ENCODE results near the gene TEX35. TPM values are rescaled to one million over a fixed set of nuclear protein-coding genes. Genes with fewer than 3 reads are reported as not detected.

The TEX35 gene
- under 1 TPM in 4 of 8 experiments, not detected in 4; 0.14 to 0.66 (median 0.29) TPM for total RNA-seq

GRCh38 chr1:178512566-178513277 lies at the start of gene TEX35:
Gene TEX35, plus strand, starts transcription at chr1:178513109. Its CDS starts 80 bp downstream, at chr1:178513189.
- in situ Hi-C loops (cut with MboI; ENCODE audit: low pct_unique_long_range_greater_than_20kb in 2 of 9, low sequenced_read_pairs in 9 of 9, unreplicated experiment in 9 of 9), result loop anchor here in 3 of 9 experiments (10.0 to 25.0 kb wide), 2 partner anchors 175 to 208 kb away; no protein-coding TSS in a partner anchor
- no peak for ATAC-seq (replicated peaks in 6 of 8)
- no peak within 1 kb of the TSS for H3K27ac ChIP-seq
- 79 to 98% (median 88%) methylated on average over 2 to 15 of the region's 19 CpGs; no CpG with 5 or more reads in 5 of the 10 experiments for WGBS, 10 experiments
- no peak within 1 kb of the TSS for H3K4me3 ChIP-seq
- no peaks in the 10 kb centered on the region for H3K4me1 ChIP-seq (replicated peaks in 1 of 2)

- WGBS, 10 experiments, result 67 to 100% (median 83%) methylated on average over 1 of the region's 1 CpG; no CpG with 5 or more reads in 3 of the 10 experiments
- no peak for ATAC-seq (replicated peaks in 6 of 8)
- no peak overlapping the region for H3K4me3 ChIP-seq
- no peak overlapping the region for H3K27ac ChIP-seq
- peaks cover 0 to 11% of the 10 kb centered on the region in 2 donors for H3K4me1 ChIP-seq (replicated peaks in 1 of 2)
- in situ Hi-C loops (cut with MboI; ENCODE audit: low pct_unique_long_range_greater_than_20kb in 2 of 9, low sequenced_read_pairs in 9 of 9, unreplicated experiment in 9 of 9), result no loop called here
These were observed 48.8 kb upstream of the TEX35 start for GRCh38 chr1:178464141-178464540.

GRCh38 chr1:178464566-178464965 lies 48.3 kb upstream of the TEX35 start:
- Histone ChIP-seq H3K27ac (no peak overlapping the region), H3K4me3 (no peak overlapping the region), H3K4me1 (replicated peaks in 1 of 2) (peaks cover 0 to 11% of the 10 kb centered on the region in 2 donors)
- no peak for ATAC-seq (replicated peaks in 6 of 8)
- in situ Hi-C loops (cut with MboI; ENCODE audit: low pct_unique_long_range_greater_than_20kb in 2 of 9, low sequenced_read_pairs in 9 of 9, unreplicated experiment in 9 of 9), result no loop called here

- Histone ChIP-seq H3K4me3 (no peak overlapping the region), H3K27ac (no peak overlapping the region), H3K4me1 (replicated peaks in 1 of 2) (peaks cover 0 to 11% of the 10 kb centered on the region in 2 donors)
- in situ Hi-C loops (cut with MboI; ENCODE audit: low pct_unique_long_range_greater_than_20kb in 2 of 9, low sequenced_read_pairs in 9 of 9, unreplicated experiment in 9 of 9), result no loop called here
- ATAC-seq (replicated peaks in 6 of 8), result peak in 2 of 8 experiments; percentile 4 to 62
These were observed 47.9 kb upstream of the TEX35 start for GRCh38 chr1:178465011-178465410.

- no peak for ATAC-seq (replicated peaks in 6 of 8)
- in situ Hi-C loops (cut with MboI; ENCODE audit: low pct_unique_long_range_greater_than_20kb in 2 of 9, low sequenced_read_pairs in 9 of 9, unreplicated experiment in 9 of 9), result no loop called here
- Histone ChIP-seq H3K27ac (no peak overlapping the region), H3K4me1 (replicated peaks in 1 of 2) (no peaks in the 10 kb centered on the region), H3K4me3 (no peak overlapping the region)
These were observed 45.1 kb upstream of the TEX35 start for GRCh38 chr1:178467837-178468236.

- no peaks in the 10 kb centered on the region for H3K4me1 ChIP-seq (replicated peaks in 1 of 2)
- no peak overlapping the region for H3K27ac ChIP-seq
- no peak overlapping the region for H3K4me3 ChIP-seq
- ATAC-seq (replicated peaks in 6 of 8), result peak in 1 of 8 experiments; percentile 74
- in situ Hi-C loops (cut with MboI; ENCODE audit: low pct_unique_long_range_greater_than_20kb in 2 of 9, low sequenced_read_pairs in 9 of 9, unreplicated experiment in 9 of 9), result no loop called here
- WGBS, 10 experiments, result 54 to 98% (median 90%) methylated on average over 1 to 5 of the region's 5 CpGs
These were observed 42.4 kb upstream of the TEX35 start for GRCh38 chr1:178470411-178470960.

GRCh38 chr1:178472531-178472930 lies 40.4 kb upstream of the TEX35 start:
- H3K27ac ChIP-seq, result no peak overlapping the region
- no peak for ATAC-seq (replicated peaks in 6 of 8)
- no peak overlapping the region for H3K4me3 ChIP-seq
- in situ Hi-C loops (cut with MboI; ENCODE audit: low pct_unique_long_range_greater_than_20kb in 2 of 9, low sequenced_read_pairs in 9 of 9, unreplicated experiment in 9 of 9), result no loop called here
- H3K4me1 ChIP-seq (replicated peaks in 1 of 2), result no peaks in the 10 kb centered on the region

GRCh38 chr1:178477373-178477772 lies 35.5 kb upstream of the TEX35 start:
- in situ Hi-C loops (cut with MboI; ENCODE audit: low pct_unique_long_range_greater_than_20kb in 2 of 9, low sequenced_read_pairs in 9 of 9, unreplicated experiment in 9 of 9), result no loop called here
- no peak overlapping the region for H3K4me3 ChIP-seq
- no peak overlapping the region for H3K27ac ChIP-seq
- ATAC-seq (replicated peaks in 6 of 8), result peak in 3 of 8 experiments; percentile 81 to 99 (median 87)
- H3K4me1 ChIP-seq (replicated peaks in 1 of 2), result no peaks in the 10 kb centered on the region
- 21 to 87% (median 68%) methylated on average over 2 to 4 of the region's 4 CpGs for WGBS, 10 experiments

- no peaks in the 10 kb centered on the region for H3K4me1 ChIP-seq (replicated peaks in 1 of 2)
- in situ Hi-C loops (cut with MboI; ENCODE audit: low pct_unique_long_range_greater_than_20kb in 2 of 9, low sequenced_read_pairs in 9 of 9, unreplicated experiment in 9 of 9), result no loop called here
- no peak overlapping the region for H3K4me3 ChIP-seq
- 43 to 91% (median 58%) methylated on average over 1 of the region's 1 CpG; no CpG with 5 or more reads in 1 of the 10 experiments for WGBS, 10 experiments
- ATAC-seq (replicated peaks in 6 of 8), result peak in 1 of 8 experiments; percentile 25
- H3K27ac ChIP-seq, result no peak overlapping the region
These were observed 35.1 kb upstream of the TEX35 start for GRCh38 chr1:178477841-178478240.

GRCh38 chr1:178483251-178483957 lies 29.5 kb upstream of the TEX35 start:
- in situ Hi-C loops (cut with MboI; ENCODE audit: low pct_unique_long_range_greater_than_20kb in 2 of 9, low sequenced_read_pairs in 9 of 9, unreplicated experiment in 9 of 9), result no loop called here
- H3K4me1 ChIP-seq (replicated peaks in 1 of 2), result no peaks in the 10 kb centered on the region

GRCh38 chr1:178484698-178485225 lies 28.1 kb upstream of the TEX35 start:
- Histone ChIP-seq H3K4me1 (replicated peaks in 1 of 2) (no peaks in the 10 kb centered on the region), H3K27ac (no peak overlapping the region), H3K4me3 (no peak overlapping the region)
- in situ Hi-C loops (cut with MboI; ENCODE audit: low pct_unique_long_range_greater_than_20kb in 2 of 9, low sequenced_read_pairs in 9 of 9, unreplicated experiment in 9 of 9), result no loop called here
- peak in 6 of 8 experiments; percentile 38 to 78 (median 58) for ATAC-seq (replicated peaks in 6 of 8)
- 10 to 100% (median 64%) methylated on average over 1 to 3 of the region's 3 CpGs; no CpG with 5 or more reads in 2 of the 10 experiments for WGBS, 10 experiments

More at GRCh38 chr1:178483251-178483957, 29.5 kb upstream of the TEX35 start:
- H3K4me3 ChIP-seq, result no peak overlapping the region
- 75 to 100% (median 97%) methylated on average over 1 to 5 of the region's 5 CpGs; no CpG with 5 or more reads in 3 of the 10 experiments for WGBS, 10 experiments
- ATAC-seq (replicated peaks in 6 of 8), result peak in 1 of 8 experiments; percentile 19
- no peak overlapping the region for H3K27ac ChIP-seq

GRCh38 chr1:178485541-178485981 lies 27.3 kb upstream of the TEX35 start:
- in situ Hi-C loops (cut with MboI; ENCODE audit: low pct_unique_long_range_greater_than_20kb in 2 of 9, low sequenced_read_pairs in 9 of 9, unreplicated experiment in 9 of 9), result no loop called here
- Histone ChIP-seq H3K27ac (no peak overlapping the region), H3K4me1 (replicated peaks in 1 of 2) (no peaks in the 10 kb centered on the region), H3K4me3 (no peak overlapping the region)
- peak in 1 of 8 experiments; percentile 54 for ATAC-seq (replicated peaks in 6 of 8)
- WGBS, 10 experiments, result 40 to 100% (median 81%) methylated on average over 1 to 3 of the region's 3 CpGs; no CpG with 5 or more reads in 3 of the 10 experiments

Data from motor neuron (in vitro differentiated cells).